NCI-H2196 treated with DMSO at 0.1 percent for 48 hours (cell line): ENCODE data around the gene GTF2I.
"Not testable (repeated sequence)": the region's sequence is repeated elsewhere in the genome, so short reads cannot be mapped to it uniquely, and the experiment has no call there.

Experiments used
- DNase-seq: peaks from one replicate; lab custom pipeline; 2025; ENCODE audit not compliant: unreplicated experiment; lab: John Stamatoyannopoulos, UW

Gene GTF2I

GRCh38 chr7:74773760-74774750 is 116.5 kb downstream of the GTF2I start, which contains the start of gene NCF1:
NCF1 (plus strand) TSS chr7:74774011; CDS start chr7:74774032, 21 bp downstream.
- not testable (repeated sequence) for DNase-seq

DNA sequence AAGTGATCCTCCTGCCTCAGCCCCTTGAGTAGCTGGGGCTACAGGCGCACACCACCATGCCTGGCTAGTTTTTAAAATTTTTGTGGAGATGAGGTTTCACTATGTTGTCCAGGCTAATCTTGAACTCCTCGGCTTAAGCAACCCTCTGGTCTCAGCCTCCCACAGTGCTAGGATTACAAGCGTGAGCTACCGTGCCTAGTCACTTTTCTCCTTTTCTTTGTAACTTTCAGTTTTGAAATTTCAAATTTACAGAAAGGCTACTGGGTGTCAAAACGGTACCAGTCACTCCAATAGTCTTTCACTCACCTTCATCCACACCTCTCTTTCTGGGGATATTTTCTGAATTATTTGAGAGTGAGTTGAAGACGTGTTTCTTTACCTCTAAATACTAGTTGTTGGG is 117.6 kb downstream of the GTF2I start:
- not testable (repeated sequence) for DNase-seq

- not testable (repeated sequence) for DNase-seq
Observed at GRCh38 chr7:74779053-74779452, 121.5 kb downstream of the GTF2I start.

DNA sequence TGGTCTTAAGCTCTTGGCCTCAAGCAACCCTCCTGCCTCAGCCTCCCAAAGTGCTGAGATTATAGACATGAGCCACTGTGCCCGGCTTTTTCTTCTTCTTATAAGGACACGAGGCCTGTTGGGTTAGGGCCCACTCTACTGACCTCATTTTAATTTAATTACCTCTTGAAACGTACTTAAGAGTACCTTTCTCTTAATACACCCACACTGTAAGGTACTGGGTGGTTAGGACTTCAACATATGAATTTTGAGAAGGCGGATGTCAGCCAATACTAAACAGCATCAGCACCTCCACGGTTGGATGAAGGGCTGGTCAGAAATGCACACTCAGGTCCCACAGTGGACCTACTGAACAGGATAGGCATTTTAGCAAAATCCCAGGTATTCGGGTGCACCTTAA is 124.2 kb downstream of the GTF2I start:
- DNase-seq, result not testable (repeated sequence)

DNA sequence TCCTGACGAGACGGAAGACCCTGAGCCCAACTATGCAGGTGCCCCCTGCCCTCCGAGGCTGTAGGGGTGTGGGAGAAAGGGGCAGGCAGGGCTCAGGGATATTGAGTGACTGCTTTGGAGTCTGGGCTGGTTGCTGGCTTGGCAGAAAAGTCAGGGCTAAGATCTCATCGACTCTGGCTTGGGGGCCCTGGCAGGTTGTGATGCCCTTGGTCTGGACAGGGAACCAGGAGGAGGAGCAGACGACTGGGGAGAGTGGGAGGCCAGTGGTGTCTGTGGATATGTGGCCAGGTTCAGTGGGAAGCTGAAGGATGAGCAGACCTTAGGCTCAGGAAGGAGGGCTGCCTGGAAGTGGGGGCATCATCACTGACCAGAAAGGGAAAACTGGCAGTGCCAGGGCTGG is 126.1 kb downstream of the GTF2I start:
- not testable (repeated sequence) for DNase-seq

DNA sequence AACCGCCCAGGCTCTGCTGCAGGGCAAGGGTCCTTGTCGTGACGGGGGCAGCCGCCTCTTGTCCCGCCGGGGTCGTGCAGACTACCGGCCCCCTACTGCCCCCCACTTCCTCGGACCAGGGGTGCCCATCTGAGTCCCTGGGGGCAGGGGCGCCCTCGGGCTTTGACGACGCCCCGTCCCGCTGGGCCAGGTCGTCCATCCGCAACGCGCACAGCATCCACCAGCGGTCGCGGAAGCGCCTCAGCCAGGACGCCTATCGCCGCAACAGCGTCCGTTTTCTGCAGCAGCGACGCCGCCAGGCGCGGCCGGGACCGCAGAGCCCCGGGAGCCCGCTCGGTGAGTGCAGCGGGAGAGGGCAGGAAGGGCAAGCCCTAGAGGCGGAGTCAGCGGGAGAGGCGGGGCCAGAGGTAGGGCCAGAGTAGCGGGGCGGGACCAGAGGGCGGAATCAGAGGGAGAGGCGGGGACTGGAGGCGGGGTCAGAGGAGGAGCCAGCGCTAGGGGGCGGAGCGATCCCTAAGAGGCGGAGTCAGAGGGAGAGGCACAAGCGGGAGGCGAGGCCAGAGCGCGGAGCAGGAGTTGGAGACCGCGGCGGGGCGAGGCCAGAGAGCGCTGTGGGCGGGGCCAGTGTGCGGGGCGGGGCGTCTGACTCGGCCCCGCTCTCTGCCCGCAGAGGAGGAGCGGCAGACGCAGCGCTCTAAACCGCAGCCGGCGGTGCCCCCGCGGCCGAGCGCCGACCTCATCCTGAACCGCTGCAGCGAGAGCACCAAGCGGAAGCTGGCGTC is 131.0 kb downstream of the GTF2I start:
- peak; percentile 49 for DNase-seq

DNA sequence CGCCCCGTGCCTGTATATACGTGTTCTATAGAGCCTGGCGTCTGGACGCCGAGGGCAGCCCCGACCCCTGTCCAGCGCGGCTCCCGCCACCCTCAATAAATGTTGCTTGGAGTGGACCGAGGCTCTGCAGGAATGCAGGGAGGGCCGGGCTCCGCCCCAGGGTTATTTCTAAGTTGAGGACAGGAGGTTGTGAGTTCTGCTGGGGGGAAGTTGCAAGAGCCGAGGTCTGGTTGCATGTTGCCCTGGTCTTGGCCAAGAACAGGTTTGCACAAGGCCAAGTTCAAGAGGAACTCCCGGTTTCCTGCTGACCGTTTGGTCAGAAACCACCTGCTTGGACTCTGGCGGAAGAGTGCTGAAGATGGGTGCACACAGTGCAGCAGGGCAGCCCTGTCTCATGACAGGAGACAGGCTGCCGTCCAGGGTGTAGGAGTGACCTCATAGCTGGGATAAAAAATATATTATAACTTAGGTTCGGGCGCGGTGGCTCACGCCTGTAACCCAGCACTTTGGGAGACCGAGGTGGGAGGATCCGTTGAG is 131.8 kb downstream of the GTF2I start:
- DNase-seq, result not testable (repeated sequence)

DNA sequence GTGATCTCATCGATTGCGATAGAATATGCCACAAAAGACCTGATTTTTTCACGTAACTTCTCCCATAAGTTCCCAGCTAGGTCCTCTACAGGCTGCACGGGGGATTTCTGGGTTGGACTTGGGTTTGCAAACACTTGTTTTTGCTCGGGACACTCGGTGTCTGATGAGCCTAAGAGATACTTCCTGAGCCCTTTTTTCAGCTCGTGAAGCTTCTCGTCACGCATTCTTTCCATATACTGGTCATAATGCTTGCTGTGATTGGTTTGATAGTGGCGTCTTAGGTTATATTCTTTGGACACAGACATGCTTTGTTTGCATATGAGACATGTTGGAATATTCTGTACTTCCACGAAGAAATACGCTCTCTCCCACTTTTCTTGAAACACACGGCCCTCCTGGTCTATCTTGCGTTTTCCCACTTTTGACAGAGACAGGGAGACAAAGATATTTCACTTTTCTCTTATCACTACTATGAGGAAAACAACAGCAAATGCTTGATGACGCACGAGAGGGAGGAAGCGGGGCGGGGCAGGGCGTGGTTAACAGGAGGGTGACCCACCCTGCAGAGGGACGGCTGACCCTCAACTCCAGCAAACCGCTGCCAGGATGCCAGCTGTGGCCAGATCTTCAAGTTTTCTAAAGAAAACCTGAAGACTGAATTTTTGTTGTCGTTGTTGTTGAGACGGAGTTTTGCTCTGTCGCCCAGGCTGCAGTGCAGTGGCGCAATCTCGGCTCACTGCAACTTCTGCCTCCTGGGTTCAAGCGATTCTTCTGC is 140.5 kb downstream of the GTF2I start:
- DNase-seq, result not testable (repeated sequence)

GRCh38 chr7:74798644-74799043 is 141.1 kb downstream of the GTF2I start:
- not testable (repeated sequence) for DNase-seq
